Motor neuron (in vitro differentiated cells): Measurements from ENCODE around the gene GPX6. TPM values are rescaled to one million over a fixed set of nuclear protein-coding genes. Genes with fewer than 3 reads are reported as not detected.
"Not testable (repeated sequence)": the region's sequence is repeated elsewhere in the genome, so short reads cannot be mapped to it uniquely, and the experiment has no call there.

Experiments used
- ATAC-seq, 8 experiments: fragments of 200-7000 bp; cut with Tn5 transposase; replicated peaks in 6 of 8; 2 replicates each; pipeline ENCODE4 v1.8.0; 2021; ENCODE audit warnings: mild to moderate bottlenecking in 8 of 8, moderate library complexity in 8 of 8
- H3K27ac ChIP-seq, 2 donors: fragments of 250-450 bp; sonication (Bioruptor Pico); 2 replicates each; pipeline ENCODE4 v1.9.0; 2021; ENCODE audit warnings: antibody characterized with exemption in 2 of 2, mild to moderate bottlenecking in 2 of 2, moderate library complexity in 1 of 2
- H3K4me1 ChIP-seq, 2 donors: fragments of 250-450 bp; sonication (Bioruptor Pico); replicated peaks in 1 of 2; 2 replicates each; pipeline ENCODE4 v1.6.1; 2021; ENCODE audit warnings: antibody characterized with exemption in 2 of 2, mild to moderate bottlenecking in 2 of 2, moderate library complexity in 1 of 2
- H3K4me3 ChIP-seq, 5 donors: fragments of 250-450 bp; sonication (Bioruptor Pico); 2 replicates each; pipeline ENCODE4 v1.9.0; 2021; ENCODE audit warnings: antibody characterized with exemption in 5 of 5, mild to moderate bottlenecking in 5 of 5, moderate library complexity in 4 of 5
- WGBS, 10 experiments: fragments of 450-650 bp; shearing (Covaris generic); methylation state at CpG; one replicate each; pipeline ENCODE4 v1.0.0; 2022; 5-methylcytosine and 5-hydroxymethylcytosine counted together
- in situ Hi-C, 9 experiments: fragments of 400-800 bp; cut with MboI; loops; one replicate each; pipeline ENCODE4 v1.15.0; 2021; ENCODE audit warnings: low sequenced_read_pairs in 9 of 9, low pct_unique_long_range_greater_than_20kb in 2 of 9; ENCODE audit not compliant: unreplicated experiment in 9 of 9
- total RNA-seq, 8 experiments: library from RNA; unstranded; fragments of 300-600 nt; gene quantifications; 2 replicates each; pipeline versions ENCODE4 v1.2.3 to v1.2.4, GENCODE V29; 2022

The GPX6 gene, protein sequence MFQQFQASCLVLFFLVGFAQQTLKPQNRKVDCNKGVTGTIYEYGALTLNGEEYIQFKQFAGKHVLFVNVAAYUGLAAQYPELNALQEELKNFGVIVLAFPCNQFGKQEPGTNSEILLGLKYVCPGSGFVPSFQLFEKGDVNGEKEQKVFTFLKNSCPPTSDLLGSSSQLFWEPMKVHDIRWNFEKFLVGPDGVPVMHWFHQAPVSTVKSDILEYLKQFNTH
- under 1 TPM in 2 of 8 experiments, not detected in 6; 0.15 to 0.38 TPM for total RNA-seq

DNA sequence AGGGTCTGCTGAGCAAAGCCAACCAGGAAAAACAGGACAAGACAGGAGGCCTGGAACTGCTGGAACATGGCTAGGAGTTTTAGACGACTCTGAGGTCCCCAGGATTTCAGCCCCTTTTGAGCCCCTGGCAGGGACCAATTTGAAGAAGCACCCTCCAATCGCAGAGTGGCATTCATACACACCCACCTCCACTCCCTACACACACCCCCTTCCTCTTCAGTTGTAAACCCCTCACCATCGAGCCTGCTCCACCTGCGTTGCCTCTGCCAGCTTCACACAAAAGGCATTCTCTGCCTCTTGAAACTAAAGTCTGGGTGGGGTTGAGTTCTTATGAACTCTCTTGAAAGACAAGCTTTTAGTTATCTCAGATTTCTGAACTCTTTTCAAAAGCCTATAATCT is at the start of gene GPX6:
GPX6 (minus strand) TSS at position 118 of the 400 bp plus-strand sequence; CDS start at position 68, 50 bp downstream.
- Histone ChIP-seq H3K27ac (no peak within 1 kb of the TSS), H3K4me3 (no peak within 1 kb of the TSS), H3K4me1 (no peaks in the 10 kb centered on the region)
- WGBS, 10 experiments = 0 to 80% (median 50%) methylated on average over 1 to 3 of the region's 4 CpGs; no CpG with 5 or more reads in 3 of the 10 experiments
- ATAC-seq = no peak
- in situ Hi-C loops = no loop called here

DNA sequence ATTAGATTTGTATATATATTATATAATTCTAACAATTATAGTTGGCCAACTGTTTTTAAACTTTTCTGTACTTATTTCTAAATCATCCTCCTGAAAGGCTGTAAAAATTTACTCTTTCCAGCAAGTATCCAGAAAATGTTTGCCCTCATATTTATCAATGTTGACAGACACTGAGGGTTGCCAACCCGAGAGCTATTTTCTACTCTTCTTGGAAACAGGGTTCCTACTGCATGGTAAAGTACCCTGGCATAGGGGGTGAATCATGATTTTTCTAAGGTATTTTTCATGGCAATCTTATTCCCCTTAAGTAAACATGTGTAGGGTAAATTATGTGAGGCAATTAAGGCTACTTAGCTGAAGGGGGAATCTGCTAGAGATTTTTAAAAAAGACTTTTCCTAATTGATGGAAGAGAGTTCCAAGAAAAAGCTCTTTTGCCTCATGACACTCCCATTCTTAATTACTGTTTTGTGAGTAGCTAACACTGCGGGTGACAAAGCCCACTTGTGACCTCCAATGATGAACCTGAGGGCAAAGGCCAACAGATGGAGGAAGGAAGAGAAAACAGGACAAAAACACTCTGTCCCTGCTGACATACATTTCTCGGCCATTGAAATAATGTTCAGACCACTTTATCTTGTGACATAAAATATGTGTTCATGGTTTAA is 48.0 kb upstream of the GPX6 start:
- H3K27ac ChIP-seq = no peak overlapping the region
- in situ Hi-C loops = no loop called here
- H3K4me3 ChIP-seq = no peak overlapping the region
- peak in 1 of 8 experiments; percentile 67 for ATAC-seq
- H3K4me1 ChIP-seq = peaks cover 0 to 2% of the 10 kb centered on the region in 2 donors
- 0 to 22% (median 8%) methylated on average over 1 to 3 of the region's 3 CpGs; no CpG with 5 or more reads in 1 of the 10 experiments for WGBS, 10 experiments

DNA sequence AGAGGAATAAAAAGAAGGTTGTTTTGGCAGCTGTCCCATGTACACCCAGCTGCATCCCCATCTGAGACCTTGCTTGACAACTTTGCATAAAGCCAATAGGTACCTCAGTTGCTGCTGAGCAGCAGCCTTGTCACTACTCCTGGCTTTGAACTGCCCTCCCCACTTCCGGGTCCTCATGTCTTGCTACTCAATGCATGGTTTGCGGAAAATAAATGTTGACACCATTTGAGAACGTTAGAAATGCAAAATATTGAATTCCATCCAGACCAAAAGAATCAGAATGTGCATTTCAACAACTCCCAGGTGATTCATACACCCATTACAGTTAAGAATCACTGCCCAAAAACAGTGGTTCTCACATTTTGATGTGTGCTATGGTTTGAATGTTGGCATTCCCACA is 43.0 kb upstream of the GPX6 start:
- H3K4me1 ChIP-seq = peaks cover 9 to 11% of the 10 kb centered on the region in 2 donors
- H3K4me3 ChIP-seq = no peak overlapping the region
- peak in 3 of 8 experiments; percentile 20 to 77 (median 27) for ATAC-seq
- H3K27ac ChIP-seq = no peak overlapping the region
- 0 to 92% (median 44%) methylated on average over 1 to 3 of the region's 3 CpGs; no CpG with 5 or more reads in 2 of the 10 experiments for WGBS, 10 experiments
- in situ Hi-C loops = no loop called here

DNA sequence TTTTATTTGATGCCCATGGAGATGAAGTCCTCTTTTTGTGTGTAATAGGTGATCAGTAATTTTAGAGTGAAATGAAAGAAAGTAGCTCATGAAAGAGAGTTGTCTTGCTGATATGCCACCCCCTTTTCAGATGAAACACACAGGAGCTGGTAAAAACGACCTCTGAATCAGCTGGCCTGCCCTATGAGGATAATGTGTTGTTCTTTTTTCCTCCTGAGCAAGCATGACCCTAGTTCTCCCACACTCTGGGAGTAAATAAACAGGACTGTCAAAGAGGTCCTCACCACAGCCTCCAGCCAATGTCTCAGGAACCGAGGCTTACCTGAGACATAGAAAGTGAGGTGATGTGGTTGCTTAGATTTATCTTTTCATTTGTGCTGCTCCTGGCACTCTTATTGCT is 39.5 kb upstream of the GPX6 start:
- Histone ChIP-seq H3K4me1 (peaks cover 19 to 20% of the 10 kb centered on the region in 2 donors), H3K4me3 (no peak overlapping the region), H3K27ac (no peak overlapping the region)
- in situ Hi-C loops = no loop called here
- WGBS, 10 experiments = 0 to 86% (median 3%) methylated on average over 1 to 2 of the region's 2 CpGs; no CpG with 5 or more reads in 2 of the 10 experiments
- ATAC-seq = no peak

DNA sequence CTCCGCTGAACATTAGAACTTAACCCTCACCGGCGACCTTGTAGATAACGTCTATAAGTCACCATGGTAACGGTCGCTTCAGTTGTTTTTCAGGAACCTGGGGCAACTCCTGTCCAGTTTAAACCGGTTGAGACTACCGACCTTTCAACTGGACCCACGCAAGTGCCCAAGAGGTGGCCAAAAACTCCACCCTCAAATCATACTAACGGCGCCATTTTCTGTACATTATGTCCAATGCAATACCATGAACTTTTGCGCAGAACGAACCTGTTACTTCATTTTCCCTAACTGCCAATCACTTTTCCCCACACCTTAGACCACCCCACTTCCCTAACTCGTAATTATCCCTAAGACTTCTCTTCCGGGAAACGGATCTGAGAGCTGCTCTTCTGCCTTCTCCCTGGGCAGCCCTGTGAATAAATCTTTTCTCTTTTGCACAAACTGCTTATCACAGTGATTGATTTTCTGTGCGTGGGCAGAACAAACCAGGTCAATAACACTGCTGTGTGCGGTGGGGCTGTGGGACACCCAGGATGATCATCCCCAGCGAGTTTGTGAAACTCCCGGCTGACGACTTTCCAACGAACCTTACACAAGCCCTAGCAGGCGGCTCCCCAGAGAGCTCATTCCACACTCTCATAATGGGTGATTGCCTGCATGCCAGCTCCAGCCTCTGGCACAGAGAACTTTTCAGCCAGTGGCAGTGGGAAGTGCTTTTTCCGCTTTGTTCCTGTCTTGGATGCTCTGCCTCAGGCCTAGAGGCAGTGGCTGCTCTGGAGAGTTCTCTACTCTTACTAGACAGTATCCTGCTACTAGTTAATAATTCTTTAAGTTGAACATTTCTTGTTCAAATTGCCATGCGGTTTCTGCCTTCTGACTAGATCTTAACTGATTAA is 38.6 kb upstream of the GPX6 start:
- in situ Hi-C loops = no loop called here
- peak overlapping the region in 1 of 5 donors; percentile 12 for H3K4me3 ChIP-seq
- peak overlapping the region in 1 of 2 donors; percentile 45 for H3K27ac ChIP-seq
- ATAC-seq = peak in 6 of 8 experiments; percentile 26 to 66 (median 58)
- 0 to 93% (median 38%) methylated on average over 3 to 20 of the region's 25 CpGs for WGBS, 10 experiments
- peaks cover 19 to 20% of the 10 kb centered on the region in 2 donors for H3K4me1 ChIP-seq

DNA sequence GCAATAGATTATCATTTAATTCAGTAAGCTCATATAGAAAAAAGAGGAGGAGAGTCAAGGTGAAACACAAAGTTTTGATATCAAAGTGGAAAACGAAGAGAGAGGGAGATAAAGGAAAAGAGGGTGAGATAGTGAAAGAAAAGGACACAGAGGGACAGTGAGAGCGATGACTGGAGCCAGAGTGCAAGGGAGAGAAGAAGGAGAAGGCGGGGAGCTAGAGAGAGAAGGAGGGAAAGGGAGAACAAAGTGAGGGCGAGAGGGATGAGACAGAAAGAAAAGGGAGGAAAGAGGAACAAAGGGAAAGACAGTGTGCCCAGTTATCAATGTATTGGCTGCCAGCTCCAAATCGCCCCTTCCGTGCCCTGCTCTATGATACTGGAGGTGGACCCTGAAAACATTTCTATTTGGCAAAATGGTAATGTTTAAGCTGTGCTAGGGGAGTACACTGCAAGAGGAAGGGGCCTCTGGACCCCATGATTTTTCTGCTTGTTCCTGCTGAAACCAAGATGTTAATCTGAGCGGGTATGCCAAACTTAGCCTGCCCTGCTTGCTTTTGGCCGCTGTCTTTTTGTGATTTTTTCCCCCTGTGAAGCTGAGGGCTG is 37.9 kb upstream of the GPX6 start:
- in situ Hi-C loops = no loop called here
- 2 to 100% (median 43%) methylated on average over 1 to 8 of the region's 8 CpGs for WGBS, 10 experiments
- peak in 3 of 8 experiments; percentile 11 to 25 (median 24) for ATAC-seq
- H3K4me3 ChIP-seq = peak overlapping the region in 1 of 5 donors; percentile 11
- H3K27ac ChIP-seq = peak overlapping the region; percentile 31 to 45
- peaks cover 19 to 20% of the 10 kb centered on the region in 2 donors for H3K4me1 ChIP-seq

DNA sequence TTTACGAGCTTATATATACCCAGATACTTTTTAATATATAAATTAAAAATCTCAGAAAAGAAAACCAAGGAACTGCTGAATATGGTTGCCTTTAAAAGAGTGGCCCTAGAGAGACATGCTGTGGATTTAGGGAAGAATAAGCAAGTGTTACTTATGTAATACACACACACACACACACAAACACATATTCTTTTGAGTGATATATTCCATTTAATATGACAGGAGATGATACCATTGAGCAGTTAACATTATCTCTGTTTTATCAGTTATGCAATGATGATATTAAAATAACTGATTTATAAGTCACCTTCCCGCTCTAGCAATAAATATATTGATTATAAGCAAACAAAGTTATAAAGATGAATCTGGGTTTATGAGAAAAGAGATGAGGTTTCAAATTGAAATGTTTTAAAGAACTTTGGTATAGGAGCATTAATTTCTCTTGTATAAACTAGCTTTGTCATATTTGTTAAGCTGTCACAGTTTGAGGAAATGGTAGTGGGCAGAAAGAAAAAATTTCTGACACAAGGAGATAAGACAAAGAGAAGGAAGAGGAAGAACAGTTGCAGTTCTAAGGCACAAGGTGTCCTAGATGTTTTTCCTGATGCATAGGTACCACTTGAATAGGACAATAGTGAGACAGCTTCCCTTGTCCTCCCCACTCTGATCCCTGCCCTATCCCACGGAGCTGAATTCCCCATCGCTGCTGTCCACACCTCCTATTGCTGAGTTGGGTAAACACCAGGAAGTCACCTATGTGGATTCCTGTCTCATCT is 36.5 kb upstream of the GPX6 start:
- H3K4me3 ChIP-seq = no peak overlapping the region
- in situ Hi-C loops = no loop called here
- ATAC-seq = no peak
- H3K4me1 ChIP-seq = peaks cover 19 to 20% of the 10 kb centered on the region in 2 donors
- 2 to 100% (median 74%) methylated on average over 1 to 4 of the region's 4 CpGs for WGBS, 10 experiments
- no peak overlapping the region for H3K27ac ChIP-seq

DNA sequence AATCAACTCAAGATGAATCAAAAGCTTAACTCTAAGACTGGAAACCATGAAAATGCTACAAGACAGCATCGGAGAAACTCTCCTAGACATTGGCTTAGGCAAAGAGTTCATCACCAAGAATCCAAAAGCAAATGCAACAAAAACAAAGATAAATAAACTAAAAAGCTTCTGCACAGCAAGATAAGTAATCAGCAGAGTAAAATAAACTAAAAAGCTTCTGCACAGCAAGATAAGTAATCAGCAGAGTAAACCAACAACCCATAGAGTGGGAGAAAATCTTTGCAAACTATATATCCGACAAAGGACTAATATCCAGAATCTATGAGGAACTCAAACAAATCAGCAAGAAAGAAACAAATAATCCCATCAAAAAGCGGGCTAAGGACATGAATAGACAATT is 31.4 kb upstream of the GPX6 start:
- ATAC-seq, in situ Hi-C loops, H3K4me3 ChIP-seq, H3K4me1 ChIP-seq, H3K27ac ChIP-seq: not testable (repeated sequence)
- WGBS, 10 experiments = 31 to 100% (median 78%) methylated on average over 1 to 3 of the region's 3 CpGs

DNA sequence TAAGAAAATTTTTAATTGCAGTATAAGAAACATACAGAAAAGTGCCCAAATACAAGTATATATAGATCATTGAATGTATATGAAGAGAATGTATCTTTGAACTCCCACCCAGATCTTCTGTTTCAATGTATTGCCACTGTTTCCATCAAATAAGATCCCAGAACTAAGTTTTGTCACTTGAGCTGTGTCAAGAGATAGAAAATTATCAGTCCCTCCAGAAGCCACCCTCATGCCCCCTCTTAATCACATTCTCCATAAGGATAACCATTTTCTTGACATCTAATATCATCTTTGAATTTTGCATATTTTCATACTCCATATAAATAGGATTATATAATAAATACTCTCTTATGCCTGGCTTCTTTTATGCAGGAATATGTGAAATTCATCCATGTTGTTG is 30.4 kb upstream of the GPX6 start:
- ATAC-seq = no peak
- Histone ChIP-seq H3K4me3 (no peak overlapping the region), H3K27ac (no peak overlapping the region), H3K4me1 (peaks cover 0 to 5% of the 10 kb centered on the region in 2 donors)
- in situ Hi-C loops = no loop called here

DNA sequence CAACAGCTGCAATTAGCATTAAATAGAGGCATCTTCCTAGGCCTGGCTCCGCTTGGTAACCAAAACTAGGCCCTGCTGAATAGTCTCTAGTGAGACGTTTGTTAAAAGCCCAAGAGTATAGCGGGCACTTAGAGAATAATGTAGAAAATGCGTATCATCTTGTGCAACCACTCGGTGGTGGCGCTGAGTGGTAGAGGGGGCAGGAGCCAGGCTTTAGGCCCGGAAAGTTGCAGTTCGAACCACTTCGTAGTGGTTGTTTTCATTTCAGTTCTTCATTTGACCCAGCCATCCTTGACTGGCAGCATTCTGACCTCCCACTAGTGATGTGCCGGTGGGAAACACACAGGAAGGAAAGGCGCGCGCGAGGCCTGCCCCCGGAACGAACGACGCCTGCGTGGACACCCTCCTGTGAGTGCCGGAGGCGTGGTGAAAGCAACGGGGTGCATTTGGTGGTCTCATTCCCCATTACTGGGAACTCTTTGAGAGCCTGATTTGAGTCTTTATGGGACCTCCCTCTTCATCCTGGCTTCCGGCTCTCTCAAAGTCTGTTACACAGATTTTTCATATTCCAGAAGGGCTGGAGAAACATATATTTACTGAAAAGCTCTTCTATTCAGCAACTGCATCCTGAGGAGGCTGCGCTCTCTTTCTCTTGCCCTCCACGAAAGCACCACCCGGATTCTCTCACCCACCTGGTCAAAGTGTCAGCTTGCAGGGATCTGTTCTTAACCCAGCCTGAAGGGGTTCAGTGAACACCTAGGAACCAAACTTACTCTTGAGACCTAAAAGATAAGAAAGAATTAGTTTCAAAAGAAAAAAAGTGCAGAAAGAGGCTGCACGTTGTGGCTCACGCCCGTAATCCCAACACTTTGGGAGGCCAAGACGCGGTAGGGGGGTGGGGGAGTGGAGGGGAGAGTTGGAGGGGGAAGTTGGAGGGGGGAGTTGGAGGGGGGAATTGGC is 28.3 kb upstream of the GPX6 start:
- H3K4me3 ChIP-seq = peak overlapping the region in 3 of 5 donors; percentile 10 to 29 (median 22)
- H3K4me1 ChIP-seq = peaks cover 0 to 5% of the 10 kb centered on the region in 2 donors
- H3K27ac ChIP-seq = peak overlapping the region in 1 of 2 donors; percentile 61
- in situ Hi-C loops = no loop called here
- ATAC-seq = peak in 7 of 8 experiments; percentile 20 to 71 (median 58)
- WGBS, 10 experiments = 6 to 47% (median 31%) methylated on average over 2 to 20 of the region's 31 CpGs; no CpG with 5 or more reads in 2 of the 10 experiments
